Small intestine (tissue), 7 donors: Measurements from ENCODE around the gene LTBP2. TPM values are rescaled to one million over a fixed set of nuclear protein-coding genes. Genes with fewer than 3 reads are reported as not detected.

ENCODE experiments used
- DNase-seq, 2 donors: peaks; one replicate each; pipeline versions ENCODE4 v3.0.0 to v3.0.0-alpha.2; 2013
- FAIRE-seq: peaks from 2 replicates; lab custom pipeline; 2012; peaks lifted over from hg19 to GRCh38; lab: Jason Lieb, UNC
- H3K27ac ChIP-seq, 3 donors: one replicate each; pipeline ENCODE4 v1.5.1; 2013; ENCODE audit warnings: low read length in 2 of 3, mild to moderate bottlenecking in 2 of 3, control low read depth in 1 of 3, inconsistent platforms in 1 of 3, low read depth in 1 of 3, moderate library complexity in 1 of 3
- H3K27me3 ChIP-seq, 3 donors: one replicate each; pipeline ENCODE4 v1.6.1; 2013; ENCODE audit warnings: low read length in 3 of 3, inconsistent platforms in 1 of 3; ENCODE audit not compliant: control insufficient read depth in 3 of 3, insufficient read depth in 3 of 3
- H3K36me3 ChIP-seq, 3 donors: one replicate each; pipeline ENCODE4 v1.6.1; 2013; ENCODE audit warnings: low read length in 3 of 3, inconsistent platforms in 1 of 3, low read depth in 1 of 3, mild to moderate bottlenecking in 1 of 3, moderate library complexity in 1 of 3; ENCODE audit not compliant: control insufficient read depth in 3 of 3, insufficient read depth in 2 of 3
- H3K4me1 ChIP-seq, 3 donors: one replicate each; pipeline ENCODE4 v1.6.1; 2013; ENCODE audit warnings: low read length in 2 of 3, inconsistent platforms in 1 of 3, low read depth in 1 of 3, mild to moderate bottlenecking in 1 of 3, moderate library complexity in 1 of 3; ENCODE audit not compliant: control insufficient read depth in 3 of 3, insufficient read depth in 2 of 3
- H3K4me3 ChIP-seq, 3 donors: one replicate each; pipeline ENCODE4 v1.5.1; 2013; ENCODE audit warnings: low read length in 3 of 3, control low read depth in 1 of 3, inconsistent platforms in 1 of 3, low read depth in 1 of 3, mild to moderate bottlenecking in 1 of 3, moderate library complexity in 1 of 3
- H3K9me3 ChIP-seq, 2 donors: one replicate each; pipeline ENCODE4 v1.6.1; 2013; ENCODE audit warnings: low read depth in 1 of 2, low read length in 1 of 2; ENCODE audit not compliant: control insufficient read depth in 2 of 2, insufficient read depth in 1 of 2
- WGBS, 3 donors: extraction: QIAGEN DNeasy Blood & Tissue Kit; methylation state at CpG; one replicate each; pipeline ENCODE4 v1.1.7; 2013; 5-methylcytosine and 5-hydroxymethylcytosine counted together
- polyA plus RNA-seq, 4 donors: library from polyadenylated mRNA; stranded (reverse) in 3 of 4; unstranded in 1 of 4; fragments of 200-250 nt in 3 of 4; fragments of 120-200 nt in 1 of 4; gene quantifications; one replicate each; pipeline versions ENCODE4 v1.2.1 to v1.2.3, GENCODE V29; 2013
- donor health status: healthy with polysubstance abuse.
- donor health status: control.
- donor health status: control.
- donor health status: Bipolar disorder and iron deficiency.
- donor health status: healthy.

Gene LTBP2
- polyA plus RNA-seq, 4 donors: 0.22 to 1.8 (median 1.1) TPM

- peaks cover 0 to 13% (median 0%) of the 10 kb centered on the region in 3 donors for H3K27me3 ChIP-seq
- WGBS, 3 donors: 75 to 89% (median 89%) methylated on average over 10 of the region's 10 CpGs
- no peaks in the 10 kb centered on the region for H3K36me3 ChIP-seq
- H3K4me3 ChIP-seq: no peak overlapping the region
- no peaks in the 10 kb centered on the region for H3K9me3 ChIP-seq
- H3K4me1 ChIP-seq: no peaks in the 10 kb centered on the region
- DNase-seq (no peak), FAIRE-seq (no peak)
- H3K27ac ChIP-seq: no peak overlapping the region
Observed at GRCh38 chr14:74528886-74529285, 83.2 kb downstream of the LTBP2 start.

GRCh38 chr14:74528406-74528805, 83.6 kb downstream of the LTBP2 start:
- peaks cover 0 to 13% (median 0%) of the 10 kb centered on the region in 3 donors for H3K27me3 ChIP-seq
- FAIRE-seq (no peak), DNase-seq (no peak)
- 85 to 91% (median 90%) methylated on average over 14 of the region's 14 CpGs for WGBS, 3 donors
- H3K36me3 ChIP-seq: no peaks in the 10 kb centered on the region
- H3K4me3 ChIP-seq: no peak overlapping the region
- no peaks in the 10 kb centered on the region for H3K4me1 ChIP-seq
- no peaks in the 10 kb centered on the region for H3K9me3 ChIP-seq
- no peak overlapping the region for H3K27ac ChIP-seq

GRCh38 chr14:74527736-74528280, 84.2 kb downstream of the LTBP2 start:
- 72 to 80% (median 79%) methylated on average over 10 of the region's 10 CpGs for WGBS, 3 donors
- no peak for DNase-seq
- FAIRE-seq: no peak
- no peak overlapping the region for H3K4me3 ChIP-seq
- H3K27me3 ChIP-seq: peaks cover 0 to 16% (median 0%) of the 10 kb centered on the region in 3 donors
- H3K27ac ChIP-seq: no peak overlapping the region
- no peaks in the 10 kb centered on the region for H3K4me1 ChIP-seq
- H3K36me3 ChIP-seq: no peaks in the 10 kb centered on the region
- H3K9me3 ChIP-seq: no peaks in the 10 kb centered on the region

DNA sequence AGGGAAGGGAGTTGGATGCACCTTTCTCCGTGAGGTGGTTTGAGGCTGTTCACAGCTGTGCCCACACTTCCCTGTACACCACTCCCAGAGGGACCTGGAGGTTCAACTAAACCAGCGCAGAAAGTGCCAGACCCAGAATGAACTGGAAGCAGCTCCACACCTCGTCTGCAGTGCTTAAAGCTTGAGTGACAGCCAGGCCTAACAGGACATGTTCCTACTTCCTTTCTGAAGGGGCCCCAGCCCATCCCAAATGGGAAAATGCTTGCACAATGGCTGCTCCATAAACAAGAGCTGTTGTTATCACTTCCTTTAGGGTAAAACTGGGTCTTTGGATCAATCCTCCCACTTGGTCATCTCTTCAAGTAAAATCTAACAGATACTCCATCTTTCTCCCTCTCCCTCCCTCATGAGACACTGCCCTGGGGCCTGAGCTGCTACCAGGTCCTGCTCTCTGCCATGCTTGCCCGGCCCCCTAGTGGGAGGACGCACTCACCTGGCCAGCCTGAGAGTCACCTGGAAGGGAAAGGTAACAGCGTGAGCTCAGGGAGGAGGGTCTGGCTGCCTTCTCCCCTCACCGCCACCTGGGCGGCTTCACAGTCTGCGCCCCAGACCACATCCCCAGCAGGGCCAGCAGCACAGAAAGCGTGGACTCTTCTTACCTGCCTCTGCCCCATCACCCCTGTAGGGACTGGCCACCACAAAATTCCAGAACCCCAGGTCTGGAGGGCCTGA, 85.0 kb downstream of the LTBP2 start:
- WGBS, 3 donors: 72 to 82% (median 76%) methylated on average over 10 of the region's 10 CpGs
- Histone ChIP-seq H3K27ac (no peak overlapping the region), H3K4me1 (no peaks in the 10 kb centered on the region), H3K27me3 (peaks cover 0 to 16% (median 0%) of the 10 kb centered on the region in 3 donors), H3K36me3 (no peaks in the 10 kb centered on the region), H3K4me3 (no peak overlapping the region), H3K9me3 (no peaks in the 10 kb centered on the region)
- DNase-seq (no peak), FAIRE-seq (no peak)

- no peak overlapping the region for H3K27ac ChIP-seq
- H3K4me1 ChIP-seq: no peaks in the 10 kb centered on the region
- no peak for FAIRE-seq
- peaks cover 0 to 16% (median 0%) of the 10 kb centered on the region in 3 donors for H3K27me3 ChIP-seq
- H3K36me3 ChIP-seq: no peaks in the 10 kb centered on the region
- no peak overlapping the region for H3K4me3 ChIP-seq
- H3K9me3 ChIP-seq: no peaks in the 10 kb centered on the region
- no peak for DNase-seq
- 44 to 49% (median 46%) methylated on average over 4 of the region's 4 CpGs for WGBS, 3 donors
Observed at GRCh38 chr14:74525361-74525851, 86.6 kb downstream of the LTBP2 start.

DNA sequence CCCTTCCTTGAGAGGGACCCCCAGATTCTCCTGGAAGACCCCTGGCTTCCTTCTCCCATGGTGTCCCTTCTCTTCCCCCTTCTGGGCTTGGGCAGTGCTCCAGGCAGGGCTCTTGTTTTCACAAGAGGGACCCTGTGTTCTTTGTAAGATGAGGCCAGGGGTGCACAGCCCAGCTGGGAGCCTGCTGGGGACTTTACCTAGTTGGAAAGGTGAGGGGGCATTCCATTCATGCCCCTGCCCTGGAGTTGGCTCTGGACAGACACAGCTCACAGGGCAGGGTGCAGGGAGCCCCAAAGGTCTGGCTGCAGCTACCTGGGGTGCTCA, 87.3 kb downstream of the LTBP2 start:
- Histone ChIP-seq H3K4me1 (no peaks in the 10 kb centered on the region), H3K9me3 (no peaks in the 10 kb centered on the region), H3K4me3 (no peak overlapping the region), H3K36me3 (no peaks in the 10 kb centered on the region), H3K27ac (no peak overlapping the region), H3K27me3 (peaks cover 0 to 16% (median 0%) of the 10 kb centered on the region in 3 donors)
- DNase-seq: no peak
- FAIRE-seq: no peak

GRCh38 chr14:74524076-74524811, 87.8 kb downstream of the LTBP2 start:
- H3K9me3 ChIP-seq: no peaks in the 10 kb centered on the region
- H3K27ac ChIP-seq: no peak overlapping the region
- H3K4me3 ChIP-seq: no peak overlapping the region
- no peak for DNase-seq
- H3K27me3 ChIP-seq: peaks cover 0 to 16% (median 0%) of the 10 kb centered on the region in 3 donors
- FAIRE-seq: no peak
- 52 to 74% (median 63%) methylated on average over 14 of the region's 14 CpGs for WGBS, 3 donors
- H3K36me3 ChIP-seq: no peaks in the 10 kb centered on the region
- no peaks in the 10 kb centered on the region for H3K4me1 ChIP-seq

- no peaks in the 10 kb centered on the region for H3K36me3 ChIP-seq
- H3K4me3 ChIP-seq: no peak overlapping the region
- FAIRE-seq (no peak), DNase-seq (no peak)
- no peaks in the 10 kb centered on the region for H3K4me1 ChIP-seq
- peaks cover 0 to 16% (median 0%) of the 10 kb centered on the region in 3 donors for H3K27me3 ChIP-seq
- H3K9me3 ChIP-seq: no peaks in the 10 kb centered on the region
- H3K27ac ChIP-seq: no peak overlapping the region
- 90 to 92% (median 91%) methylated on average over 7 of the region's 7 CpGs for WGBS, 3 donors
Observed at GRCh38 chr14:74522740-74523139, 89.3 kb downstream of the LTBP2 start.
